Loucy (cell line): Measurements from ENCODE around the gene PPP6C.
"Not testable (repeated sequence)": the region's sequence is repeated elsewhere in the genome, so short reads cannot be mapped to it uniquely, and the experiment has no call there.

Experiments
- H2AFZ ChIP-seq: fragments of 200-600 bp; sonication (generic); 2 replicates; pipeline ENCODE4 v1.6.0; 2016; ENCODE audit warnings: antibody characterized with exemption, mild to moderate bottlenecking, low read length, moderate library complexity
- H3F3A ChIP-seq: fragments of 200-600 bp; 2 replicates; pipeline ENCODE4 v1.6.0; 2016; ENCODE audit warnings: antibody characterized with exemption, low read depth, mild to moderate bottlenecking
- H3K27me3 ChIP-seq: fragments of 200-600 bp; sonication (generic); 2 replicates; pipeline ENCODE4 v1.6.1; 2014; ENCODE audit warnings: low read length, mild to moderate bottlenecking; ENCODE audit not compliant: insufficient read depth, poor library complexity, severe bottlenecking
- H3K36me3 ChIP-seq: fragments of 200-600 bp; sonication (generic); 2 replicates; pipeline ENCODE4 v1.6.1; 2016; ENCODE audit warnings: low read length; ENCODE audit not compliant: insufficient read depth
- H3K4me1 ChIP-seq: fragments of 200-600 bp; sonication (generic); 2 replicates; pipeline ENCODE4 v1.5.1; 2014; ENCODE audit warnings: low read length, mild to moderate bottlenecking; ENCODE audit not compliant: insufficient read depth, poor library complexity, severe bottlenecking
- H3K4me2 ChIP-seq: fragments of 200-600 bp; sonication (generic); 2 replicates; pipeline ENCODE4 v1.6.0; 2014; ENCODE audit warnings: antibody characterized with exemption, low read length, low read depth, mild to moderate bottlenecking; ENCODE audit not compliant: poor library complexity, severe bottlenecking
- H3K4me3 ChIP-seq: fragments of 200-600 bp; sonication (generic); 2 replicates; pipeline ENCODE4 v1.5.1; 2014; ENCODE audit warnings: low read length, mild to moderate bottlenecking, mixed read lengths; ENCODE audit not compliant: poor library complexity, severe bottlenecking
- H3K79me2 ChIP-seq: fragments of 200-600 bp; sonication (generic); 2 replicates; pipeline ENCODE4 v1.6.1; 2014; ENCODE audit warnings: low read length; ENCODE audit not compliant: insufficient read depth
- H3K9ac ChIP-seq: fragments of 200-600 bp; sonication (generic); 2 replicates; pipeline ENCODE4 v1.6.0; 2014; ENCODE audit warnings: mild to moderate bottlenecking, low read depth, low read length, moderate library complexity; ENCODE audit not compliant: poor library complexity, severe bottlenecking
- H3K9me2 ChIP-seq: fragments of 200-600 bp; sonication (generic); replicated peaks from 2 replicates; pipeline ENCODE4 v1.6.1; 2016; ENCODE audit warnings: low read depth, low read length, mixed read lengths
- H3K9me3 ChIP-seq: fragments of 200-600 bp; sonication (generic); 2 replicates; pipeline ENCODE4 v1.6.1; 2014; ENCODE audit warnings: mild to moderate bottlenecking, antibody characterized with exemption, low read length, low read depth; ENCODE audit not compliant: insufficient read depth
- H4K20me1 ChIP-seq: fragments of 200-600 bp; sonication (generic); 2 replicates; pipeline ENCODE4 v1.6.0; 2014; ENCODE audit warnings: antibody characterized with exemption, low read length, mild to moderate bottlenecking; ENCODE audit not compliant: insufficient read depth, poor library complexity, severe bottlenecking
- EZH2phosphoT487 ChIP-seq: fragments of 200-600 bp; IDR thresholded peaks from 2 replicates; pipeline ENCODE4 v1.6.1; 2018; ENCODE audit warnings: antibody characterized with exemption, mild to moderate bottlenecking, moderate library complexity, borderline replicate concordance
- TF ChIP-seq, protein P1 (sequence below): fragments of 200-600 bp; sonication (generic); conservative IDR thresholded peaks from 2 replicates; pipeline ENCODE4 v1.5.1; 2014; ENCODE audit warnings: mild to moderate bottlenecking, antibody characterized with exemption, low read length

PPP6C gene

DNA sequence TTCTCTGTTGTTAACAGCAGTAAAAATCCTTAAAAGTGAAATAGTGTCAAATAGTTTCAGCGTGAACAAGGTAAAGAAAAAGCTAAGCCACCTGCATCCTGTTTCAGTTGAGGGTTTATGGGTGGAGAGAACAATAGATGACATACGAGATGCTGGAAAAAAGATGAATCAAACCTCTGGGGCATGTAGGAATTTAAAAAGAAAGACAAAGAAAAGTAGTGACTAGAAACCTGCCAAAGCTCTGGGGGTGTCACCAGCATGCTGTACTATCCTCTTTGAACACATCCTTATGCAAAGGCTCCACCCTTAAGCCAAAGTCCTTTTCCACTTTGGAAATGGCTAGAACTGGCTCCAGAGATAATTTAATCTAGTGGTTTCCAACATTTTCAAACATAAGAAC is 68.5 kb downstream of the PPP6C start:
- H3F3A ChIP-seq: peaks cover 13% of the 10 kb centered on the region; the same call in 1 of the 2 replicates
- peak overlapping the region; percentile 72 for H3K9ac ChIP-seq
- no peaks in the 10 kb centered on the region for H3K9me2 ChIP-seq
- H3K4me2 ChIP-seq: peak overlapping the region; percentile 54
- H3K4me1 ChIP-seq: peaks cover 57% of the 10 kb centered on the region
- no peaks in the 10 kb centered on the region for H4K20me1 ChIP-seq
- peak overlapping the region; percentile 44 for H3K4me3 ChIP-seq
- no peaks in the 10 kb centered on the region for H3K9me3 ChIP-seq
- TF ChIP-seq, protein P1, sequence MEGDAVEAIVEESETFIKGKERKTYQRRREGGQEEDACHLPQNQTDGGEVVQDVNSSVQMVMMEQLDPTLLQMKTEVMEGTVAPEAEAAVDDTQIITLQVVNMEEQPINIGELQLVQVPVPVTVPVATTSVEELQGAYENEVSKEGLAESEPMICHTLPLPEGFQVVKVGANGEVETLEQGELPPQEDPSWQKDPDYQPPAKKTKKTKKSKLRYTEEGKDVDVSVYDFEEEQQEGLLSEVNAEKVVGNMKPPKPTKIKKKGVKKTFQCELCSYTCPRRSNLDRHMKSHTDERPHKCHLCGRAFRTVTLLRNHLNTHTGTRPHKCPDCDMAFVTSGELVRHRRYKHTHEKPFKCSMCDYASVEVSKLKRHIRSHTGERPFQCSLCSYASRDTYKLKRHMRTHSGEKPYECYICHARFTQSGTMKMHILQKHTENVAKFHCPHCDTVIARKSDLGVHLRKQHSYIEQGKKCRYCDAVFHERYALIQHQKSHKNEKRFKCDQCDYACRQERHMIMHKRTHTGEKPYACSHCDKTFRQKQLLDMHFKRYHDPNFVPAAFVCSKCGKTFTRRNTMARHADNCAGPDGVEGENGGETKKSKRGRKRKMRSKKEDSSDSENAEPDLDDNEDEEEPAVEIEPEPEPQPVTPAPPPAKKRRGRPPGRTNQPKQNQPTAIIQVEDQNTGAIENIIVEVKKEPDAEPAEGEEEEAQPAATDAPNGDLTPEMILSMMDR: no peak
- TF ChIP-seq EZH2phosphoT487: no peak
- H2AFZ ChIP-seq: no peak overlapping the region
- H3K27me3 ChIP-seq: no peaks in the 10 kb centered on the region
- H3K36me3 ChIP-seq: peaks cover 6% of the 10 kb centered on the region; the same call in 1 of the 2 replicates
- H3K79me2 ChIP-seq: peaks cover 79% of the 10 kb centered on the region

DNA sequence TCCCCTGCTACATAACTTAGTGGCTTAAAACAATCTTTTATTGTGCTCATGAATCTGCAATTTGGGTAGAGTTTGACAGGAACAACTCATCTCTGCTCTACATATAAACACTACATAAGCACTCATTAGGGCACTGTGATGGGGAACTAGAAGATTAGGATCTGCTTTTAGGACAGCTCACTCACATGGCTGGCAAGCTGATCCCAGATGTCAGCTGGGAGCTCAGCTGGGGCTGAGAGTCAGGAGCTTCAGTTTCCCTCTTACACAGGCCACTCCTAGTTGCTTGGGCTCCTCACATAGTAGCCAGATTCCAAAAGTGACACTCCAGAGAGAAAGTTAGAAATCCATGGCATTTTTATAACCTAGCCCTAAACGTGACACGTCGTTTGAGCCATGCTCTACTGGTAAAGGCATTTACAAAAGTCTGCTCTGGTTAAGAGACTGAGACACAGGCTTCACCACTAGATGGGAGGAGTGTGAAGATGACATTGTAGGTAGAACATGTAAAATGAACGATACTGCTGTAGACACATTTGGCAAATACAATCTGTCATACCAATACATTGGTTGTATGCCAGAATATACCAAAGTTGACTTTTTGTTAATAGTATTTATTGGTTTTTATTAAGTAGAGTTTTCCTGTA is 69.8 kb downstream of the PPP6C start:
- Histone ChIP-seq H3K4me3 (no peak overlapping the region), H3K9ac (peak overlapping the region; percentile 72)

DNA sequence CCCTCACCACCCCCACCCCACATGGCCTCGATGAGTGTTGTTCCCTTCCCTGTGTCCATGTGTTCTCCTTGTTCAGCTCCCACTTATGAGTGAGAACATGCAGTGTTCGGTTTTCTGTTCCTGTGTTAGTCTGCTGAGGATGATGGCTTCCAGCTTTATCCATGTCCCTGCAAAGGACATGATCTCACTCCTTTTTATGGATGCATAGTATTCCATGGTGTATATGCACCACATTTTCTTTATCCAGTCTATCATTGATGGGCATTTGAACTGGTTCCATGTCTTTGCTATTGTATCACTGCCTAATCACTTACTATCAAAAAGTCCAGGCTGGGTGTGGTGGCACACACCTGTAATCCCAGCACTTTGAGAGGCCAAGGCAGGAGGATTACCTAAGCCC is 70.9 kb downstream of the PPP6C start:
- H3K9me2 ChIP-seq, H2AFZ ChIP-seq, H3K9me3 ChIP-seq, H3K9ac ChIP-seq, H3K4me3 ChIP-seq, H3K27me3 ChIP-seq, H3F3A ChIP-seq, H3K4me2 ChIP-seq, H4K20me1 ChIP-seq: not testable (repeated sequence)
- H3K79me2 ChIP-seq: peaks cover 82% of the 10 kb centered on the region
- H3K4me1 ChIP-seq: peaks cover 48% of the 10 kb centered on the region
- H3K36me3 ChIP-seq: peaks cover 19% of the 10 kb centered on the region

More for the DNA sequence above, 69.8 kb downstream of the PPP6C start:
- peaks cover 8% of the 10 kb centered on the region; the same call in 1 of the 2 replicates for H3F3A ChIP-seq
- peaks cover 10% of the 10 kb centered on the region; the same call in 1 of the 2 replicates for H3K36me3 ChIP-seq
- no peaks in the 10 kb centered on the region for H3K9me3 ChIP-seq
- H3K27me3 ChIP-seq: no peaks in the 10 kb centered on the region
- peaks cover 81% of the 10 kb centered on the region for H3K79me2 ChIP-seq
- H3K4me2 ChIP-seq: peak overlapping the region; percentile 54
- H3K4me1 ChIP-seq: peaks cover 48% of the 10 kb centered on the region
- H4K20me1 ChIP-seq: no peaks in the 10 kb centered on the region
- H3K9me2 ChIP-seq: no peaks in the 10 kb centered on the region
- TF ChIP-seq, protein P1: peak; percentile 57
- no peak for TF ChIP-seq EZH2phosphoT487
- H2AFZ ChIP-seq: no peak overlapping the region

DNA sequence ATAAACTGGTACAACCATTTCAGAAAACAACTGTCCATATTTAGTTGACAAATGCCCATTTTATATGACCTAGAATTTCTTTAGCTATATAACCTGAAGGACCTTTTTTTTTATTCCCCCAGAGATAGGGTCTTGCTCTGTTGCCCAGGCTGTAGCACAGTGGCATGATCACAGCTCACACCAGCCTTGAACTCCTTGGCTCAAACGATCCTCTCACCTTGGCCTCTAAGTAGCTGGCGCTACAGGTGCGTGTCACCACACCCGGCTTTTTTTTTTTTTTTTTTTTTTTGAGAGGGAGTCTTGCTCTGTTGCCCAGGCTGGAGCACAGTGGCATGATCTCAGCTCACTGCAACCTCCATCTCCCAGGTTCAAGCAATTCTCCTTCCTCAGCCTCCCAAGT is 75.1 kb downstream of the PPP6C start:
- H2AFZ ChIP-seq, H3K9me2 ChIP-seq, H3F3A ChIP-seq, H3K27me3 ChIP-seq, H3K4me2 ChIP-seq, H3K4me3 ChIP-seq, H4K20me1 ChIP-seq, H3K9ac ChIP-seq: not testable (repeated sequence)
- Histone ChIP-seq H3K9me3 (peaks cover 36% of the 10 kb centered on the region; the same call in 1 of the 2 replicates), H3K4me1 (peaks cover 18% of the 10 kb centered on the region), H3K36me3 (peaks cover 44% of the 10 kb centered on the region), H3K79me2 (peaks cover 91% of the 10 kb centered on the region)
